ENCODE measurements around the gene LPP. TPM values are rescaled to one million over a fixed set of nuclear protein-coding genes. Genes with fewer than 3 reads are reported as not detected.

The LPP gene
- total RNA-seq, 1 experiment from 2014 or later = 120 TPM

- no peak overlapping the region for H3K4me3 ChIP-seq (ENCODE audit: low read depth, low read length)
- intact Hi-C loops (cut with micrococcal nuclease; ENCODE audit: unreplicated experiment) = loop anchor here (2.0 kb wide), 1 partner anchor 169 kb away; no protein-coding TSS in a partner anchor
- peak; percentile 53 to 64 for DNase-seq
- ChIA-PET POLR2A (interaction anchor here (0.6 kb wide), 1 partner anchor 875 kb away, joined by 4 read pairs; no protein-coding TSS in a partner anchor), CTCF (interaction anchor here (0.6 kb wide), 1 partner anchor 89 kb away, joined by 3 read pairs; no protein-coding TSS in a partner anchor)
- peak; percentile 50 for TF ChIP-seq CTCF (IDR thresholded peaks at IDR 0.05; ENCODE audit: insufficient read depth in 1 of 2, low read depth in 1 of 2, low read length in 1 of 2, severe bottlenecking in 1 of 2, unreplicated experiment in 1 of 2)
- no peaks in the 10 kb centered on the region for H3K27me3 Mint-ChIP-seq (ENCODE audit: insufficient read depth, unreplicated experiment)
- H3K9me3 ChIP-seq = no peaks in the 10 kb centered on the region
- H3K9me3 Mint-ChIP-seq (ENCODE audit: unreplicated experiment) = no peaks in the 10 kb centered on the region
- no peaks in the 10 kb centered on the region; the same call in none of the 2 replicates for H3K36me3 ChIP-seq (ENCODE audit: control insufficient read depth, insufficient read depth, low read length)
- no peak overlapping the region for H3K27ac Mint-ChIP-seq (ENCODE audit: unreplicated experiment)
- peaks cover 14% of the 10 kb centered on the region for H3K4me1 ChIP-seq
- no peak overlapping the region for H3K4me3 Mint-ChIP-seq (ENCODE audit: unreplicated experiment)
- peaks cover 27% of the 10 kb centered on the region for H3K36me3 Mint-ChIP-seq (ENCODE audit: insufficient read depth, unreplicated experiment)
- H3K4me1 Mint-ChIP-seq (ENCODE audit: low read depth, unreplicated experiment) = peaks cover 14% of the 10 kb centered on the region
- BruUV-seq (replicated peaks) = no TSS peak
- no peaks in the 10 kb centered on the region for H3K27me3 ChIP-seq (replicated peaks; ENCODE audit: control insufficient read depth, insufficient read depth, low read length)
Observed at GRCh38 chr3:188205992-188206416, 52.0 kb downstream of the LPP start.

GRCh38 chr3:188206787-188207186 is 52.8 kb downstream of the LPP start:
- ChIA-PET CTCF (interaction anchor here (0.6 to 0.7 kb wide), 3 partner anchors 40 to 1961 kb away, joined by 3 to 4 read pairs (median 3); no protein-coding TSS in a partner anchor), POLR2A (no interaction called here)
- BruUV-seq (replicated peaks) = no TSS peak
- intact Hi-C loops (cut with micrococcal nuclease; ENCODE audit: unreplicated experiment) = loop anchor here (2.0 kb wide), 1 partner anchor 170 kb away; no protein-coding TSS in a partner anchor
- Histone ChIP-seq H3K9me3 (no peaks in the 10 kb centered on the region), H3K36me3 (ENCODE audit: control insufficient read depth, insufficient read depth, low read length) (no peaks in the 10 kb centered on the region; the same call in none of the 2 replicates), H3K4me3 (ENCODE audit: low read depth, low read length) (no peak overlapping the region), H3K4me1 (peaks cover 22% of the 10 kb centered on the region), H3K27me3 (replicated peaks; ENCODE audit: control insufficient read depth, insufficient read depth, low read length) (no peaks in the 10 kb centered on the region)
- H3K9me3 Mint-ChIP-seq (ENCODE audit: unreplicated experiment) = no peaks in the 10 kb centered on the region
- H3K36me3 Mint-ChIP-seq (ENCODE audit: insufficient read depth, unreplicated experiment) = peaks cover 32% of the 10 kb centered on the region
- no peak for DNase-seq
- TF ChIP-seq CTCF (IDR thresholded peaks at IDR 0.05; ENCODE audit: insufficient read depth in 1 of 2, low read depth in 1 of 2, low read length in 1 of 2, severe bottlenecking in 1 of 2, unreplicated experiment in 1 of 2) = no peak
- H3K4me1 Mint-ChIP-seq (ENCODE audit: low read depth, unreplicated experiment) = peaks cover 14% of the 10 kb centered on the region
- no peaks in the 10 kb centered on the region for H3K27me3 Mint-ChIP-seq (ENCODE audit: insufficient read depth, unreplicated experiment)
- no peak overlapping the region for H3K27ac Mint-ChIP-seq (ENCODE audit: unreplicated experiment)
- no peak overlapping the region for H3K4me3 Mint-ChIP-seq (ENCODE audit: unreplicated experiment)

DNA sequence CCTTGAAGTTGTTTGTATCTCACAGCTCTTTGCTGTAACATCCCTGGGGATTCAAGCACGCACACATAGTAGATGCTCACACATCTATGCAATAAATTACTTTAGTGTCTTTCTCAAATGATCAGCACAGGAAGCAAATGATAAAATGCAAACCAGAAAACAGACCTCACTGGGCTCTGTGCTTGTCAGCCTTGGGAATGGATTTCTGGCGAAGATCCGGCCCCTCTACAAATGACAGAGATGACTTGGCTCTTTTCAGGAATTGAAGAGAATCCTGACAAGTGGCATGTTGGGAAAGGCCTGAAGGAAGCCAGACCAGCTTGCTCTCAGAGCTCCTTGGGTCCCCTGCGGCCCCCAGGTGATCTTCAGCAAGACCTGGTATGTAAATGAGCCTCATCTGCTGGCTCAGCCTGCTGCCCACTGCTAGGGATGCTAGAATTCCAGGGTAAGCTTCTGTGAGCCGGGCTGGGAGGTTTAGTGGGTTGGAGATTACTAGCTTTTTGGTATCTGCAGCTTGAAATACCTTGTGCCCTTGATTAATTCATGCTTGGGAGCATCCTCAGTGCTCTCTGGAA is 54.1 kb downstream of the LPP start:
- no peak for DNase-seq

More for the DNA sequence above, 54.1 kb downstream of the LPP start:
- Mint-ChIP-seq H3K4me3 (ENCODE audit: unreplicated experiment) (no peak overlapping the region), H3K36me3 (ENCODE audit: insufficient read depth, unreplicated experiment) (peaks cover 37% of the 10 kb centered on the region), H3K4me1 (ENCODE audit: low read depth, unreplicated experiment) (peaks cover 17% of the 10 kb centered on the region), H3K27me3 (ENCODE audit: insufficient read depth, unreplicated experiment) (no peaks in the 10 kb centered on the region), H3K9me3 (ENCODE audit: unreplicated experiment) (no peaks in the 10 kb centered on the region), H3K27ac (ENCODE audit: unreplicated experiment) (no peak overlapping the region)
- intact Hi-C loops (cut with micrococcal nuclease; ENCODE audit: unreplicated experiment) = loop anchor here (2.0 kb wide), 1 partner anchor 171 kb away; no protein-coding TSS in a partner anchor
- BruUV-seq (replicated peaks) = no TSS peak
- Histone ChIP-seq H3K4me1 (peaks cover 32% of the 10 kb centered on the region), H3K9me3 (no peaks in the 10 kb centered on the region), H3K36me3 (ENCODE audit: control insufficient read depth, insufficient read depth, low read length) (no peaks in the 10 kb centered on the region; the same call in none of the 2 replicates), H3K4me3 (ENCODE audit: low read depth, low read length) (no peak overlapping the region), H3K27me3 (replicated peaks; ENCODE audit: control insufficient read depth, insufficient read depth, low read length) (no peaks in the 10 kb centered on the region)
- POLR2A ChIA-PET = no interaction called here
- TF ChIP-seq CTCF (IDR thresholded peaks at IDR 0.05; ENCODE audit: insufficient read depth in 1 of 2, low read depth in 1 of 2, low read length in 1 of 2, severe bottlenecking in 1 of 2, unreplicated experiment in 1 of 2) = no peak
- CTCF ChIA-PET = interaction anchor here (0.9 kb wide), 1 partner anchor 9 kb away, joined by 3 read pairs; no protein-coding TSS in a partner anchor

Data from Caco-2 (cell line).